Activated naive CD4-positive, alpha-beta T cell treated with anti-CD3 and anti-CD28 coated beads, Interleukin-2, amount 50 U/mL, for 72 hours (primary cell): Measurements from ENCODE around the gene USP6NL. TPM values are rescaled to one million over a fixed set of nuclear protein-coding genes. Genes with fewer than 3 reads are reported as not detected.
A peak's percentile ranks its signal among the peaks of the same experiment; 100 is the strongest.

Source experiments
- ATAC-seq, 2 donors: fragments of 150-1000 bp; cut with Tn5 transposase; 2 replicates each; pipeline ENCODE4 v1.10.0; 2021; ENCODE audit warnings: mild to moderate bottlenecking in 2 of 2, moderate library complexity in 2 of 2
- DNase-seq, 2 donors: peaks; one replicate each; pipeline ENCODE4 v3.0.0; 2021 to 2022; ENCODE audit warnings: low spot score in 2 of 2
- H3K27ac Mint-ChIP-seq, 2 donors: one replicate each; pipeline ENCODE4 v1.8.0; 2022; ENCODE audit warnings: mild to moderate bottlenecking in 2 of 2, mixed read lengths in 2 of 2
- H3K36me3 Mint-ChIP-seq, 2 donors: one replicate each; pipeline ENCODE4 v1.8.0; 2022; ENCODE audit warnings: mixed read lengths in 2 of 2
- H3K9me3 Mint-ChIP-seq, 2 donors: one replicate each; pipeline ENCODE4 v1.8.0; 2022; ENCODE audit warnings: mixed read lengths in 2 of 2
- total RNA-seq, 2 donors: library from RNA; stranded (reverse); gene quantifications; one replicate each; pipeline ENCODE4 v1.2.3, GENCODE V29; 2022

Gene USP6NL
- total RNA-seq = 1 to 10 TPM; 1.3 to 3.3 TPM

DNA sequence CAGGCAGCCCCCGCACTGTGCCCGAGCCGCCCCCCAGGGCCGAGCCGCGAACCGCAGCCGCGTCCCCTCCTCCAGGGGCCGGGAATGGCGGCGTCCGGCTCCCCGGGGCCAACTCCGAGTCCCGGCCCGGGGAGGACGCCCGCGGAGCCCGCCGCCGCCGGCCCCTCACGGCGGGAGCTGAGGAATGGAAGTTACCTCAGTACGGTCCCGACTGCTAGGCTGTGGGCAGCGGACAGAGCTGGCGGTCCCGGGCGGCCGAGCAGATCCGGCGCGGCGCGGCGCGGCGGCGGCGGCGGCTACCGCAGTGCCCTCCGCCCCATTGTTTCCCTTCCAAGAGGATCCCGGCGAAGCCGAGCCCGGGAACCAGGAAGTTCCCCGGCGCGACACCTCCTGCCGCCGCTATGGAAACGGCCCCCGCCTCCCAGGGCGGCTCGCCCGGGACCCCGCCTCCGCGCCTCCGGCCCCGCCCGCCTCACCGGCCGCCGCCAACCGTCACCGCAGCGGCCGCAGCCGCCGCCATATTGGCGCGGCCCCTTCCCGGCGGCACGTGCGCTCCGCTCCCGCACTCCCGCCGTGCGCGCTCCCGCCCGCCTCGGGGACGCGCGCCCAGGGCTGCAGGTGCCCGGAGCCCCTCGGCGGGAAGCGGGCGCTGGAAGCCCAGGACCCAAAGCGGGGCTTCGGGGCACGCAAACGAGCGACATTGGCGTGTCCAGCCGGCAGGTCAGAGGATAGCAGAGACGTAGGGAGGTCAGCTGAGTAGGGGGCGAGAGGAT is at the start of gene USP6NL:
USP6NL (minus strand) TSS at position 403 of the 773 bp plus-strand sequence. CDS start 14,016 bp downstream, outside the sequence.
- H3K36me3 Mint-ChIP-seq = peaks cover 4 to 11% of the 10 kb centered on the region in 2 donors
- ATAC-seq (peak; percentile 63 to 78), DNase-seq (peak; percentile 59 to 77)
- H3K27ac Mint-ChIP-seq = peak within 1 kb of the TSS; percentile 81 to 92
- H3K9me3 Mint-ChIP-seq = peaks cover 0 to 7% of the 10 kb centered on the region in 2 donors

DNA sequence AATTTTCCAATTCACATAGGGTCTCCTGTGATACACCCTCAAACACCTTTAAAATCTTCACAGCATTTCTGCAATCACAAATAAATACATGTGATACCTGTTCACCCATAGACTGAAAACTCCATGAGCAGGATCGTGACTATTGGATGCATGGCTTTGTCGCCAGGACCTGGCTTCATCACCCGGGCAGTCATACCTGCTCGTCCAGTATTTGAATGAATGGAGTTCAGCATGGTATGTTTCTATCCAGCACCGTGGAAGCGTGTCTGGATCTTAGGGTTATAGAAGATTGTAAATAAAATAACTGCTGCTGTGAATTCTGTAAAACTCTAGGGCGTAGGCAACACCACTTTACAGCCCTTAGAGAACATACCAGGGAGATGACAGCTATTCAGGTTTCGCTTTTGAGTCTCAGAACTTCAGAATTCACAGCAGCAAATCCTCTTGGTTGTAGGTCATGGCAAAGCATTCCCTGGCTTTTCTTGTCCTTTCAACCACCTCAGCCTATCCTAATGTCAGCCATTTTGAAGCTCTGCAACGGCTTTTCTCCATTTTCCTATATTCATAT is 47.4 kb upstream of the USP6NL start:
- Mint-ChIP-seq H3K27ac (no peak overlapping the region), H3K9me3 (no peaks in the 10 kb centered on the region), H3K36me3 (no peaks in the 10 kb centered on the region)
- DNase-seq = no peak
- no peak for ATAC-seq

DNA sequence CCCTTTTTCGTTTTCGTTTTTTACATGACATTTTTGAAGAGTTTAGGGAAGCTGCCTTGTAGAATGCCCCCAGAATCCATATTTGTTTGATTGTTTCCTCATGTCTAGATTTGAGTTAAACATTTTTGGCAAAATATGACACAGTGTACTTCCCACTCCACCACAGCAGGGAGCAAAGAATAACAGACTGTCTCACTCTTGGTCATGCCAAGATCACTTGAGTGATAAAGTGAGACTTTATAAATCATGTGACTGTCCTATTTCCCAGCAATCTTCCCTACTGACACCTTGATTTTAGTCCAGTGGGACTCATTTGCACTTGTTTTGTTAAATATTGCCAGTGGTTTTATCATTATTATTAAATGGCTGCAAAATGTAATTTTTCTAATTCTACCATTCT is 44.4 kb upstream of the USP6NL start:
- DNase-seq = no peak
- Mint-ChIP-seq H3K36me3 (no peaks in the 10 kb centered on the region), H3K9me3 (no peaks in the 10 kb centered on the region), H3K27ac (no peak overlapping the region)
- no peak for ATAC-seq

- no peak for DNase-seq
- no peak overlapping the region for H3K27ac Mint-ChIP-seq
- H3K36me3 Mint-ChIP-seq = no peaks in the 10 kb centered on the region
- ATAC-seq = no peak
- H3K9me3 Mint-ChIP-seq = no peaks in the 10 kb centered on the region
Observed at GRCh38 chr10:11654659-11655058, 43.2 kb upstream of the USP6NL start.

GRCh38 chr10:11653758-11654471 is 42.5 kb upstream of the USP6NL start:
- Mint-ChIP-seq H3K9me3 (no peaks in the 10 kb centered on the region), H3K36me3 (no peaks in the 10 kb centered on the region), H3K27ac (no peak overlapping the region)
- ATAC-seq (no peak), DNase-seq (no peak)

- Mint-ChIP-seq H3K9me3 (no peaks in the 10 kb centered on the region), H3K27ac (no peak overlapping the region), H3K36me3 (no peaks in the 10 kb centered on the region)
- ATAC-seq (no peak), DNase-seq (no peak)
Observed at GRCh38 chr10:11647676-11648075, 36.2 kb upstream of the USP6NL start.

DNA sequence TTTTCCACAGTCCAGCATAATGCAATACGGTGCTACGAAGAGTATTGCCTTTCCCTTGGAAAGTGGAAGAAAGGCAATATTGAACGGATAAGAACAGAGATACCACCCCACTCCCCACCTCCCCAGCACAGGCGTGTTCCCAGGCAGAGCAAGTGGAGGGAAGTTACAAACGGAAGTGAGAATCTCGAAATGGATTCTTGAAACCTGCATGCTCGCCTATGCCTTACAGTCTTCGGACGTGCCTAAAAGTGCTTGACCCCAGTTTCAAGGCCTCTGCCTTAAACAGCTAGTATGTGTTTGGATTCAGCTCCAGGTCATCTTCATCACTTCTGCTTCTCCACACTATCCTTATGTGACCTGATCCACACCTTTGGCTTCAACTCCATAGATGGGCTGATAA is 35.0 kb upstream of the USP6NL start:
- no peak overlapping the region for H3K27ac Mint-ChIP-seq
- DNase-seq = no peak
- H3K36me3 Mint-ChIP-seq = no peaks in the 10 kb centered on the region
- ATAC-seq = no peak
- H3K9me3 Mint-ChIP-seq = no peaks in the 10 kb centered on the region

DNA sequence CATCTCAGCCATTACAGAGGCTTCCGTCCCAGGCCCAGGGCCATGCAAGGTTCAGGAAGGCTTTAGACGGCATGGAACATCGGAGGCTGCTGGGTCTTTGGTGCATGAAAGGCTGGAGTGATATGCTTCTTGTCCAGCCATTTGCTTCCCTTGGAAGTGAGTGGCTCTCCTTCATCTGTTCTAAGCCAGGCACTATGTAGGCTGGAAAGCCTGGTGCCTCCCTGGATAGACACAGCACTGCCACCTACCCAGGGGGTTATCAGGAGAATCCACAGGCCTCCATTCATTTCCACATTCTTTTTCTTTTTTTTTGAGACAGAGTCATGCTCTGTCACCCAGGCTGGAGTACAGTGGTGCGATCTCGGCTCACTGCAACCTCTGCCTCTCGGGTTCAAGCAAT is 31.6 kb upstream of the USP6NL start:
- DNase-seq (no peak), ATAC-seq (no peak)
- Mint-ChIP-seq H3K9me3 (no peaks in the 10 kb centered on the region), H3K27ac (no peak overlapping the region), H3K36me3 (no peaks in the 10 kb centered on the region)

DNA sequence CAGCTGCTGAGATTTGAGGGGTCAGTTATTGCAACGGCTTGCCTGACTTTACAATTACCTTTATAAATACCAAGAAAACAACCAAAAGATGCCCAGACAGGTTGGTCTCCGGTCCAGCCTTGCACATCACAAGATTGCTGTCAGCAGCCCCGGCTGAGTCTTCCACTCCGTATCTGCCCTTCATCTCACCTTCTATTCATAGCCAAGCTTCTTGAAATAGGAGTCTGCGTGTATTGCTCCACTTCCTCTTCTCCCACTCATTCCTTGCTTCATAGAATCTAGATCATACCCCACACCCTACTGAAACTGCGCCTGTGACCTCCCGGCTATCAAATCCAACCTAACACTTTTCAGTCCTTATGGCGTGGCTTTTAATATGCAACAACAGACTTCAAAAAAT is 31.1 kb upstream of the USP6NL start:
- no peaks in the 10 kb centered on the region for H3K36me3 Mint-ChIP-seq
- DNase-seq (no peak), ATAC-seq (no peak)
- H3K27ac Mint-ChIP-seq = no peak overlapping the region
- H3K9me3 Mint-ChIP-seq = no peaks in the 10 kb centered on the region

GRCh38 chr10:11639849-11640764 is 28.7 kb upstream of the USP6NL start:
- Mint-ChIP-seq H3K27ac (no peak overlapping the region), H3K36me3 (peaks cover 0 to 9% of the 10 kb centered on the region in 2 donors), H3K9me3 (no peaks in the 10 kb centered on the region)
- DNase-seq = no peak
- ATAC-seq = no peak

DNA sequence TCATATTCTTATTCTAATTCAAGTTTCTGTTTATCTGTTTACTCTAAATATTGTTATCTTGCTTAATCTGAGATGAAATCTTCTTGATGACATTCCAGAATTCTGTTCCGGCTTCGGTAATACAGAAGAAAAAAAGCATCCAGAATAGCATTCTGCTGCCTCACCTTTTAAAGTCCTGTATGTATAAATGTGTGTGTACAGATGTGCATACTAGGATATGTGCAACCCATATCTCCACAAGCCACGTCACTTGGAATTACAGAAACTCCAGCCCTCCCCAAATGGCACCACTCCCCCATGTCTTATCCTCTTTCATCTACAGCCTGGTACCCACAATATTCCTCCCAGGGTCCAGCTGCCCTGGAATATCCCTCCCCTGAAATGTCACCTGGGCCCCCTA is 27.9 kb upstream of the USP6NL start:
- H3K36me3 Mint-ChIP-seq = peaks cover 0 to 9% of the 10 kb centered on the region in 2 donors

GRCh38 chr10:11638055-11638698 is 26.7 kb upstream of the USP6NL start:
- no peak overlapping the region for H3K27ac Mint-ChIP-seq
- no peak for ATAC-seq
- no peak for DNase-seq
- no peaks in the 10 kb centered on the region for H3K9me3 Mint-ChIP-seq
- peaks cover 0 to 9% of the 10 kb centered on the region in 2 donors for H3K36me3 Mint-ChIP-seq

More for the DNA sequence above, 27.9 kb upstream of the USP6NL start:
- Mint-ChIP-seq H3K27ac (no peak overlapping the region), H3K9me3 (no peaks in the 10 kb centered on the region)
- DNase-seq = no peak
- ATAC-seq = no peak

DNA sequence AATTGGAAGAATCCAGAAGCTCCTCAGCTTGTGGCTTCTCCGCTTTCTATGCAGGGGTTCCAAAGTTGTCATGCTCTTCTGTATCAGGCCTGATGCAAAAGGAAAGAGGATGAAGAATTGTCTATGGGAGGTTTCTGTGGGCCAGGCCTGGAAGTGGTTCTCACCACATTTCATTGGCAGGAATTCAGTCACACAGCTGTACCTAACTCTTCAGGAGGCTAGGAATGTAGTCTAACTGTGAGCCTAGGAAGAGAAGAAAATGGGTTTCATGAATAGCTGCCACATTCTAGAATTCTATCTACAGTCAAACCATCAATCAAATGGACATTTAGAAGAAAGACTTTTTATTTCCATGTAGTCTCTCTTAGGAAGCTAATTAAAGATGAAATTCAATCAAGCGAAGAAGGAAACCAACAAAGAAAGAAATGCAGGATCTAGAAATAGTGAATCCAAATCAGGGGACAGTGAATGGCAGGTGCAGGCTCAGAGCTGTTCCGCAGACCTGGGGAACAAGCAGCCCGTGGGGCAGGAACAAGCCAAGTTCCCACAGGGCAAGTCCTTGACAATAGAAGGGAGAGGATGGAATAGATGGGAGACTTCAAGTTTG is 25.4 kb upstream of the USP6NL start:
- Mint-ChIP-seq H3K9me3 (no peaks in the 10 kb centered on the region), H3K36me3 (peaks cover 0 to 9% of the 10 kb centered on the region in 2 donors), H3K27ac (peak overlapping the region in 1 of 2 donors; percentile 3)
- ATAC-seq (no peak), DNase-seq (no peak)

DNA sequence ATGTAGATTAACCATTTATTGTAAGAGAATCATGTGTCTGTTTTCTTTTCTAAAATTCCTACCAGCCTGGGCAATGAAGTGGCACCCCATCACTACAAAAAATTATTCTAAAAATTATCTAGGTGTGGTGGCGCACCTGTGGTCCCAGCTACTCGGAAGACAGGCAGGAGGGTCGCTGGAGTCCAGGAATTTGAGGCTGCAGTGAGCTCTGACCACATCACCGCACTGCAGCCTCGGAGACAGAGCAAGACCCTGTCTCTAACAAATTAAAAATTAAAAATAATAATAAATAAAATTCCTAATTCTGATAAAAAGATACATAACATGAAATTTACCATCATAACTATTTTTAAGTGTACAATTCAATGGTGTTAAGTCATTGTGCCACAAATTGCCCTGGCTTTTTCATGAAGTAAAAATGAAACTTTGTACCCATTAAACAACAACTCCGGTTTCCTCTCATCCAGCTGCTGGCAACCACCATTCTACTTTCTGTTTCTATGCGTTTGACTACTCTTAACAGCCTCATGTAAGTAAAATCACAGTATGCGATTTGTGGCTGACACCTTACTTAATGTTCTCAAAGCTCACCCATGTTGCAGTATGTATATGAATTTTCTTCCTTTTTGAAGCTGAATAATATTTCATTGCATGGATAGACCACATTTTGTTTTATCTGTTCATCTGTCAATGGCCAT is 20.6 kb upstream of the USP6NL start:
- Mint-ChIP-seq H3K27ac (peak overlapping the region in 1 of 2 donors; percentile 44), H3K36me3 (peaks cover 0 to 9% of the 10 kb centered on the region in 2 donors), H3K9me3 (no peaks in the 10 kb centered on the region)
- ATAC-seq (peak; percentile 95 to 99), DNase-seq (peak in 1 of 2 donors; percentile 28)

DNA sequence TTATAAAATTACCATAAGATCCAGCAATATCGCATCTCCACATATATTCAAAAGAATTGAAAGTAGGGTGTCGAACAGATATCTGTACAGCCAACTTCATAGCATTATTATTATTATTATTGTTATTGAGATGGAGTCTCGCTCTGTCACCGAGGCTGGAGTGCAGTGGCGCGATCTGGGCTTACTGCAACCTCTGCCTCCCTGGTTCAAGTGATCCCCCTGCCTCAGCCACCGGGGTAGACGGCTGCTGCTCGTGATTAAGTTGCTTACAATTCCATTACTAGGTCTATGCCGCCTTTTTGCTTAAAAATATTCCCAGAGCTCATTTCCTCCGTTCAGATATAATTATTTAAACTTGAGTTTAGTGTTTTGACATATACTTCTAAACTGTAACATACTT is 19.8 kb upstream of the USP6NL start:
- no peak overlapping the region for H3K27ac Mint-ChIP-seq
- DNase-seq (no peak), ATAC-seq (no peak)
- peaks cover 0 to 9% of the 10 kb centered on the region in 2 donors for H3K36me3 Mint-ChIP-seq
- no peaks in the 10 kb centered on the region for H3K9me3 Mint-ChIP-seq
